ENCODE results near the gene FDX1. TPM values are rescaled to one million over a fixed set of nuclear protein-coding genes. Genes with fewer than 3 reads are reported as not detected.
A peak's percentile ranks its signal among the peaks of the same experiment; 100 is the strongest.

Gene FDX1
- total and polyA plus RNA-seq, 12 donors: 11.5 to 30.3 (median 21.9) TPM

GRCh38 chr11:110509472-110509871 lies 79.7 kb downstream of the FDX1 start:
- ATAC-seq: no peak

GRCh38 chr11:110512026-110512425 lies 82.3 kb downstream of the FDX1 start:
- H3K4me1 ChIP-seq: no peaks in the 10 kb centered on the region
- no peak overlapping the region for H3K4me3 ChIP-seq
- ATAC-seq (no peak), DNase-seq (no peak)
- H3K9me3 ChIP-seq: no peaks in the 10 kb centered on the region
- no peaks in the 10 kb centered on the region for H3K36me3 ChIP-seq
- TF ChIP-seq, protein P1, sequence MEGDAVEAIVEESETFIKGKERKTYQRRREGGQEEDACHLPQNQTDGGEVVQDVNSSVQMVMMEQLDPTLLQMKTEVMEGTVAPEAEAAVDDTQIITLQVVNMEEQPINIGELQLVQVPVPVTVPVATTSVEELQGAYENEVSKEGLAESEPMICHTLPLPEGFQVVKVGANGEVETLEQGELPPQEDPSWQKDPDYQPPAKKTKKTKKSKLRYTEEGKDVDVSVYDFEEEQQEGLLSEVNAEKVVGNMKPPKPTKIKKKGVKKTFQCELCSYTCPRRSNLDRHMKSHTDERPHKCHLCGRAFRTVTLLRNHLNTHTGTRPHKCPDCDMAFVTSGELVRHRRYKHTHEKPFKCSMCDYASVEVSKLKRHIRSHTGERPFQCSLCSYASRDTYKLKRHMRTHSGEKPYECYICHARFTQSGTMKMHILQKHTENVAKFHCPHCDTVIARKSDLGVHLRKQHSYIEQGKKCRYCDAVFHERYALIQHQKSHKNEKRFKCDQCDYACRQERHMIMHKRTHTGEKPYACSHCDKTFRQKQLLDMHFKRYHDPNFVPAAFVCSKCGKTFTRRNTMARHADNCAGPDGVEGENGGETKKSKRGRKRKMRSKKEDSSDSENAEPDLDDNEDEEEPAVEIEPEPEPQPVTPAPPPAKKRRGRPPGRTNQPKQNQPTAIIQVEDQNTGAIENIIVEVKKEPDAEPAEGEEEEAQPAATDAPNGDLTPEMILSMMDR (IDR thresholded peaks at IDR 0.05): no peak
- 89 to 90% methylated on average over 1 of the region's 1 CpG for whole genome bisulfite sequencing, 2 donors
- H3K27me3 ChIP-seq: no peaks in the 10 kb centered on the region
- intact Hi-C loops (cut with DNase I): no loop called here
- no peak overlapping the region for H3K27ac ChIP-seq

More at GRCh38 chr11:110509472-110509871, 79.7 kb downstream of the FDX1 start:
- no peak for DNase-seq
- intact Hi-C loops (cut with DNase I): loop anchor here in 1 of 10 donors (10.0 kb wide), 1 partner anchor 55 kb away; no protein-coding TSS in a partner anchor
- Histone ChIP-seq H3K9me3 (no peaks in the 10 kb centered on the region), H3K4me3 (no peak overlapping the region), H3K36me3 (no peaks in the 10 kb centered on the region), H3K27me3 (no peaks in the 10 kb centered on the region), H3K4me1 (no peaks in the 10 kb centered on the region), H3K27ac (no peak overlapping the region)
- TF ChIP-seq, protein P1 (IDR thresholded peaks at IDR 0.05): no peak

DNA sequence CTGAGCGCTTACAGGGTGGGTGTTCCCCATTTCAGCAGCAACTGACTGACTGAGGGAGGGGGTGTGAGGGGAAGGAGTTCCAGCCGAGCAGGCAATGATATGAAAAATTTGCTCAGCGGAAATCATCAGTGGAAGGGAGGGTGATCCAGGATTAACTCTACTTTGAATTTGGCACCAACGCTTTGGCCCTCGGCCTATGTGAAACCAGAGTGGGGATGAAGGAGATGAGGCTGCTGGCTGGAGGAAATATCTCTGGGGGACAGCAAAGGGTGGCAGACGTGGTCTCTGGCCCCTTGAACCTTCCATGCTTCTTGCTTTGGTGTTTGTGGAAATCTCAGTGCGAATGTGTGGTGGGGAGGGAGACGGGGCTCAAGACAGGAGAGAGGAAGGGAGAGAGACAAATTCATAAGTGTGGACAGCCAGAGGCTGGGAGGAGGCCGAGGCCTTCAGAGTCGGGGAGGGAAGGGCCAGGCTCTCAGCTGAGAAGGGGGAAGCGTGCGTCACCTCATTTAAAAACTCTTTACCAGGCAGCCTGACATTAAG lies 83.6 kb downstream of the FDX1 start:
- TF ChIP-seq, protein P1 (IDR thresholded peaks at IDR 0.05): no peak
- 66 to 68% methylated on average over 12 of the region's 12 CpGs for WGBS, 2 donors
- H3K9me3 ChIP-seq: peaks cover 0 to under 1% (median 0%) of the 10 kb centered on the region in 11 donors
- DNase-seq (no peak), ATAC-seq (peak in 1 of 8 donors; percentile 39)
- H3K27me3 ChIP-seq: no peaks in the 10 kb centered on the region
- no peaks in the 10 kb centered on the region for H3K36me3 ChIP-seq
- no peak overlapping the region for H3K27ac ChIP-seq
- no peak overlapping the region for H3K4me3 ChIP-seq
- intact Hi-C loops (cut with DNase I): no loop called here
- H3K4me1 ChIP-seq: no peaks in the 10 kb centered on the region

- H3K36me3 ChIP-seq: no peaks in the 10 kb centered on the region
- ATAC-seq: peak in 2 of 8 donors; percentile 4 to 13
- no peak for DNase-seq
- no peak overlapping the region for H3K27ac ChIP-seq
- no peaks in the 10 kb centered on the region for H3K27me3 ChIP-seq
- WGBS, 2 donors: 73 to 74% methylated on average over 13 of the region's 13 CpGs
- no peak overlapping the region for H3K4me3 ChIP-seq
- H3K9me3 ChIP-seq: peaks cover 0 to 3% (median 0%) of the 10 kb centered on the region in 11 donors
- intact Hi-C loops (cut with DNase I): no loop called here
- TF ChIP-seq, protein P1 (IDR thresholded peaks at IDR 0.05): no peak
- H3K4me1 ChIP-seq: no peaks in the 10 kb centered on the region
These were observed 84.2 kb downstream of the FDX1 start for GRCh38 chr11:110513846-110514437.

Other genes starting within 250 kb of the FDX1 start
- gene RDX, start 133.3 kb upstream of the FDX1 start, total RNA-seq: 100 to 1,000 TPM; 105 to 140 (median 127) TPM
- 10 to 100 TPM; 28.2 to 85.4 TPM for gene RDX, start 133.3 kb upstream of the FDX1 start, polyA plus RNA-seq